Measurements from ENCODE around the gene ASTN2. TPM values are rescaled to one million over a fixed set of nuclear protein-coding genes. Genes with fewer than 3 reads are reported as not detected.

ASTN2 gene
- total RNA-seq, 2 donors from 2014 or later, result 3.7 to 4.8 TPM

DNA sequence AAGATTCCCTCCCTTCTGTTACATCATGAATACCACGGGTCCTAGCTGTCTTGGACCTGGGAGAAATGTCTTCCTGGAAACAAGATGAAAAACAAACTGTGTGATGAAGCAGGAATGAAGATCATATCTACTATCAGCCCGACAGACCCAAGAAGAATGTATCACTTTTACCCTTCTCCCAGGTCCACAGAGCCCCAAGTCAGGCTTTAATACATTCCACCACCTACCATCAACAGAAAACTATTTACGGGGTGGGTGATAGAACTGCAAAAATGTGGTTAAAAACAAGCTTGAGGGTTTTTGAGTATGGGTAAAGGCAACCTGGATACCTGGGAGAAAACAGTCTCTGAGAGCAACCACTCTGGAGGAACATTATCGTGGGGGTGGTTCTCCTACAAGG is 400.8 kb downstream of the ASTN2 start:
- H3K27ac Mint-ChIP-seq, result no peak overlapping the region
- H3K36me3 Mint-ChIP-seq (ENCODE audit: low read depth), result no peaks in the 10 kb centered on the region
- DNase-seq (no peak), ATAC-seq (no peak)
- no peaks in the 10 kb centered on the region for H3K9me3 ChIP-seq (ENCODE audit: control insufficient read depth, low read length, poor library complexity, severe bottlenecking)
- no peak overlapping the region for H3K4me3 Mint-ChIP-seq
- no peaks in the 10 kb centered on the region for H3K27me3 Mint-ChIP-seq
- no peaks in the 10 kb centered on the region for H3K4me1 Mint-ChIP-seq

- Mint-ChIP-seq H3K4me1 (no peaks in the 10 kb centered on the region), H3K36me3 (ENCODE audit: low read depth) (no peaks in the 10 kb centered on the region), H3K27ac (no peak overlapping the region), H3K4me3 (no peak overlapping the region), H3K27me3 (no peaks in the 10 kb centered on the region)
- H3K9me3 ChIP-seq (ENCODE audit: control insufficient read depth, low read length, poor library complexity, severe bottlenecking), result no peaks in the 10 kb centered on the region
- no peak for DNase-seq
- ATAC-seq, result no peak
These were observed 401.3 kb downstream of the ASTN2 start for GRCh38 chr9:117013440-117013995.

- no peak for ATAC-seq
- Mint-ChIP-seq H3K4me3 (no peak overlapping the region), H3K4me1 (no peaks in the 10 kb centered on the region), H3K36me3 (ENCODE audit: low read depth) (no peaks in the 10 kb centered on the region), H3K27ac (no peak overlapping the region), H3K27me3 (no peaks in the 10 kb centered on the region)
- H3K9me3 ChIP-seq (ENCODE audit: control insufficient read depth, low read length, poor library complexity, severe bottlenecking), result no peaks in the 10 kb centered on the region
- no peak for DNase-seq
These were observed 404.8 kb downstream of the ASTN2 start for GRCh38 chr9:117010061-117010460.

DNA sequence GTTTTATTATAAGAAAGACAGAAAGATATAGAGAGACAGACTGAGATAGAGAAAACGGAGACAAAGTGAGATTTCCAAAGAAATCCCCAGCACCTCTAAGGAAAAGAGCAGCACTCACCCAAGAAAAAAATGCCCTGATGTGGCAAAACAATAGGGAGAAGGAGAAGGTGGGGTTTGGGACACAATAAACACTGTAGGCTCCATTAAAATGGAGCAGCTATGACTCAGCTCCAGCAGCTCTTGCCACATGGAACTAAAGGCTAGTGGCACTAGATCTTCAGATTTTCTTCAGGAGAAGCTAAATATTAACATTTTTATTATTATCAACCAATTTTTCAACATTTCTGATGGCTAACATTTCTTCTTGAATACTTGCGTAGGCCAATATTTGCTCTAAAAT is 406.0 kb downstream of the ASTN2 start:
- H3K9me3 ChIP-seq (ENCODE audit: control insufficient read depth, low read length, poor library complexity, severe bottlenecking), result no peaks in the 10 kb centered on the region
- Mint-ChIP-seq H3K4me1 (no peaks in the 10 kb centered on the region), H3K4me3 (no peak overlapping the region), H3K27me3 (no peaks in the 10 kb centered on the region), H3K27ac (no peak overlapping the region), H3K36me3 (ENCODE audit: low read depth) (no peaks in the 10 kb centered on the region)
- no peak for DNase-seq
- no peak for ATAC-seq

DNA sequence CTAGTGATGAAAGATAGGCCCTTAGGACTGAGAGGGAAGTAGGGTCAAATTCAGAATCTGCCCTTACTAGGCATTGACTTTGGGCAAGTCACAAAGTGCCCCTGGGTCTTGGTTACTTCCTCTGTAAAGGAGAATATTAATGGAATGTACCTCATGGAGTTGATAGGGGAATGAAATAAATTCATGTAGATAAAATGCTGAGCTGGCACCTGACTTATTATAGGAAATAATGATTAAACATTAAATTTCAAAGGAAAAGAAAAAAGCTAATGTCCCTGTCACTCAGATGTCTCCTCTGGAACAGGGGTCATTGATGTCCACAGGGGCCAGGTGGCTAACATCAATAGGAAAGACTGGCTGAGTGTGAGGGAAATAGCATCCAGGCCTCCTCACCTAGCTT is 406.4 kb downstream of the ASTN2 start:
- no peak for DNase-seq
- H3K4me1 Mint-ChIP-seq, result no peaks in the 10 kb centered on the region
- H3K27me3 Mint-ChIP-seq, result no peaks in the 10 kb centered on the region
- H3K36me3 Mint-ChIP-seq (ENCODE audit: low read depth), result no peaks in the 10 kb centered on the region
- H3K27ac Mint-ChIP-seq, result no peak overlapping the region
- H3K4me3 Mint-ChIP-seq, result no peak overlapping the region
- H3K9me3 ChIP-seq (ENCODE audit: control insufficient read depth, low read length, poor library complexity, severe bottlenecking), result no peaks in the 10 kb centered on the region
- no peak for ATAC-seq

DNA sequence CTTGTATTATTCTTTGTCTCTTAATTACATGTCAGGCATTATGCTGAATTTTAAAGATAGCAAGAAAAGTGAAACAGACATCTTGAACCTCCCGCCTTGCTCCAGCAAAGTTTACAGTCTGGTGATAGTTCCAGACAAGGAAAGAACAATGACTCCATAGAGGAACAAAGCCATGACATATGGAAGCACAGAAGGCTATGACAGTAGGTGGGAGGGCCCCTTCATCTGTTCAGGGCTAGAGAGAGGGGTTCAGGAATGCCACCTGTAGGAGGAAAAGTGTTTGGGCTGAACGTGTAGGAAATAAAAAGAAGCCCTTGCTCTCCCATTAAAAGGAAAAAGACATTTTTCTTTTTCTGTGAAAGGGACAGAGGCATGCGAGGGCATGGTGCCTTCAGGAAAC is 412.2 kb downstream of the ASTN2 start:
- H3K27ac Mint-ChIP-seq, result no peak overlapping the region
- H3K36me3 Mint-ChIP-seq (ENCODE audit: low read depth), result no peaks in the 10 kb centered on the region
- no peaks in the 10 kb centered on the region for H3K27me3 Mint-ChIP-seq
- no peak for ATAC-seq
- no peak for DNase-seq
- no peaks in the 10 kb centered on the region for H3K9me3 ChIP-seq (ENCODE audit: control insufficient read depth, low read length, poor library complexity, severe bottlenecking)
- no peak overlapping the region for H3K4me3 Mint-ChIP-seq
- no peaks in the 10 kb centered on the region for H3K4me1 Mint-ChIP-seq

GRCh38 chr9:117000834-117001233 is 414.0 kb downstream of the ASTN2 start:
- H3K36me3 Mint-ChIP-seq (ENCODE audit: low read depth), result no peaks in the 10 kb centered on the region
- H3K4me3 Mint-ChIP-seq, result no peak overlapping the region
- H3K27ac Mint-ChIP-seq, result no peak overlapping the region
- no peaks in the 10 kb centered on the region for H3K9me3 ChIP-seq (ENCODE audit: control insufficient read depth, low read length, poor library complexity, severe bottlenecking)
- no peak for ATAC-seq
- H3K27me3 Mint-ChIP-seq, result no peaks in the 10 kb centered on the region
- no peak for DNase-seq
- H3K4me1 Mint-ChIP-seq, result no peaks in the 10 kb centered on the region

DNA sequence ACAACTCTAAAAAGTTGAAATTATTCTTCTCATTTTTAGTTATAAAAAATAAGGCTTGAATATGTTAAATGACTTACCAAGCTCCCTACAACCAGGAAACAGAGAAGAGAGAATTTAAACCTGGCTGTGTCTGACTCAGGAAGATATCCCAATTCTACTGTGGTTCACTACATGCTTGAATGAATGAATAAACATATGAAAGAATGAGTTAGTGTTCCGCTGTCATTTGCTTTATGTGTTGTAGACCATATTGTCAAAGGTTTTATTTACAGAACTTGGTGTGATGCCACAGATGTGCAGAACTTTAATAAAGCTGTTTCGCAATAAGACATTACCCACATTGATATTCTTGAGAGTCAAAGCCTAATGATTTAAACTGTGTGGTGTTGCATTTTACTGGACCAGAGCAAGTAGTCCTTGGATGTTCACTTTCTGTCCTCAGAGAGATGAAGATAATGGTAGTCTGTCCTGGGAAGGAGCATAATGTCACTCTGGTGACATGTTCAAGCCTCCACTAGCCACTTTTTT is 414.6 kb downstream of the ASTN2 start:
- DNase-seq (no peak), ATAC-seq (no peak)
- no peaks in the 10 kb centered on the region for H3K27me3 Mint-ChIP-seq
- H3K9me3 ChIP-seq (ENCODE audit: control insufficient read depth, low read length, poor library complexity, severe bottlenecking), result no peaks in the 10 kb centered on the region
- H3K27ac Mint-ChIP-seq, result no peak overlapping the region
- H3K4me3 Mint-ChIP-seq, result no peak overlapping the region
- no peaks in the 10 kb centered on the region for H3K4me1 Mint-ChIP-seq
- no peaks in the 10 kb centered on the region for H3K36me3 Mint-ChIP-seq (ENCODE audit: low read depth)

DNA sequence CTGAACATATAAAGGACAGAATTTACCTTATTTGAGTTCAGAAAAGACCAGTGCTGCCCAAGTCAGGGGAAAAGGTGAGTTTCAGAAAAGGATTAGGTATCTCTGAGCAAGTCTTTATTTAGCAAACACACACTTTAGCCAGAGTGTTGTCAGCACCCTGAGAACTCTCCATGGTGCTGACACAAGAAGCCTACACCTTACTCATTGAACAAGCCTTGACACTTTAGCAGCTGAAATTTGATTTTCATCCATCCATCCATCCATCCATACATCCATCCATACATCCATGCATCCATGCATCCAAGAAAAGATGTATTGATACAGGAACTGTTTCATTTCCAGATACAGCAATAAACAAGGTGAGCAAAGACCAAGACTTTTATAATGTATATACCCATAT is 416.6 kb downstream of the ASTN2 start:
- H3K9me3 ChIP-seq (ENCODE audit: control insufficient read depth, low read length, poor library complexity, severe bottlenecking), result no peaks in the 10 kb centered on the region
- Mint-ChIP-seq H3K27me3 (no peaks in the 10 kb centered on the region), H3K27ac (no peak overlapping the region), H3K4me3 (no peak overlapping the region), H3K36me3 (ENCODE audit: low read depth) (no peaks in the 10 kb centered on the region), H3K4me1 (no peaks in the 10 kb centered on the region)
- ATAC-seq (no peak), DNase-seq (no peak)

DNA sequence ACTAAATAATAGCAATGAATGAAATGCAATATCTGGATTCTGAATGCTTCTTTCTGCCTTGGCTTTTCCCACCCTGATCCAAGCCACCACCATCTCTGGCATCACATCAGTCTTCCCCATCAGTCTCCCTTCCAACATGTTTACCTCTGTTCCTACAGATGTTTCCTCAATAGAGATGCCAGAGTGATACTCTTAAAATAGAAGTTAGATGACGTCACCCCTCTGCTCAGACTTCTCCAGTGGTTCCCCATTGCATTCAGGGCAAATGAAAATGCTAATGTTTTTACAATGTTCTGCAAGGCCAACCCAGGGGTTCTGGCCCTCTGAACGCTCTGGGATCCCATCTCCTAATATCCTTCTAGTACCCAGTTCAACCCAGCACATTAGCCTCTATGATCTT is 422.0 kb downstream of the ASTN2 start:
- no peak overlapping the region for H3K27ac Mint-ChIP-seq
- no peaks in the 10 kb centered on the region for H3K36me3 Mint-ChIP-seq (ENCODE audit: low read depth)
- no peaks in the 10 kb centered on the region for H3K27me3 Mint-ChIP-seq
- no peak for ATAC-seq
- no peak for DNase-seq
- no peaks in the 10 kb centered on the region for H3K4me1 Mint-ChIP-seq
- no peak overlapping the region for H3K4me3 Mint-ChIP-seq
- no peaks in the 10 kb centered on the region for H3K9me3 ChIP-seq (ENCODE audit: control insufficient read depth, low read length, poor library complexity, severe bottlenecking)

GRCh38 chr9:116991051-116991450 is 423.8 kb downstream of the ASTN2 start:
- Mint-ChIP-seq H3K4me3 (no peak overlapping the region), H3K27me3 (no peaks in the 10 kb centered on the region), H3K36me3 (ENCODE audit: low read depth) (no peaks in the 10 kb centered on the region), H3K4me1 (no peaks in the 10 kb centered on the region), H3K27ac (no peak overlapping the region)
- no peak for DNase-seq
- ATAC-seq, result no peak
- no peaks in the 10 kb centered on the region for H3K9me3 ChIP-seq (ENCODE audit: control insufficient read depth, low read length, poor library complexity, severe bottlenecking)

DNA sequence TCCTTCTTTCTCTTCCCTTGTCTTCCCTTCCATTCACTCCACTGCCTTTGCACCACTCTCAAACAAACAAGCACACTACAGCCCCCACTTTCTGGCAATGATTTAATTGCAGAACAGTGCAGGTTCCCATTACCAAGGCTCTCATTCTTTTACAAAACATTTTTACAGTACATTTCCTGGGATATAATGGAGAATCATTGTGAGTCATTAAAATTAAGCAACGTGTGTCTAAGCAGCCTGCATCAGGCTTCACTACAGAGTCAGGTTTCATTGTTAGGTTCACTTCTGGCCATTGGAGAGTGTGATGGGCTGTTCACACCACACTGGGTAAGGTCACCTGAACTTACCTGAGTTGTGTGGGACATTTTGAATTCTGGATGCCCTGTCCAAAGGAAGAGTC is 424.3 kb downstream of the ASTN2 start:
- Mint-ChIP-seq H3K27ac (no peak overlapping the region), H3K4me1 (no peaks in the 10 kb centered on the region), H3K27me3 (no peaks in the 10 kb centered on the region), H3K4me3 (no peak overlapping the region), H3K36me3 (ENCODE audit: low read depth) (no peaks in the 10 kb centered on the region)
- ATAC-seq (no peak), DNase-seq (no peak)
- H3K9me3 ChIP-seq (ENCODE audit: control insufficient read depth, low read length, poor library complexity, severe bottlenecking), result no peaks in the 10 kb centered on the region

DNA sequence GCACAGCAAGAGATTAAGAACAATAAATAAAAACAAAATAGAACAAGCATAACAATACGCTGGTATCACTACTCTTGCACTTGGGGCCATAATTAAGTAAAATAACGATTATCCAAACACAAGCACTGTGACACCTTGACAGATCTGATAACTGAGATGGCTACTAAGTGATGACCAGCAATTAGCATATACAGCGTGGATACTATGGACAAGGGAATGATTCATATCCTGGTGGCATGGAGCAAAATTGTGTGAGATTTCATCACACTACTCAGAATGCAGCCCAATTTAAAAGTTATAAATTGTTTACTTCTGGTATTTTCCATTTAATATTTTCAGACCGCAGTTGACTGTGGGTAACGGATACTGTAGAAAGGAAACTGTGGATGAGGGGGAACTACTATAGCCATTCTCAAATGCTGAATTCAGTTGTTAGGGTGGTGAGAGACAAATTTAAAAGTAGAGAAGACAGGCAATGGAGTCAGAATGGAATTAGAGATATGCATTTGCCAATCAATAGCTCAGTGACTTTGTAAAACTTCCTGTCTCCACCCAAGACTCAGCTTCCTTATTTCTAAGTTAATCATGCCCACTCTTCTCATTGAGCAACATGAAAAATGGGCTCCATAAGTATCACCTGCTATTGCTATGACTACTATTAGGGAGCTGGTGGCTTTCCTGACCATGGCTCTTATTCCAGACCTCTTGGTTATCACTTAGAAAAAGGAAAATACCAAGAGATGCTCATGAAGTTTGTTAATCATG is 427.0 kb downstream of the ASTN2 start:
- DNase-seq (no peak), ATAC-seq (no peak)
- Mint-ChIP-seq H3K27ac (no peak overlapping the region), H3K27me3 (no peaks in the 10 kb centered on the region), H3K4me3 (no peak overlapping the region), H3K4me1 (no peaks in the 10 kb centered on the region), H3K36me3 (ENCODE audit: low read depth) (no peaks in the 10 kb centered on the region)
- no peaks in the 10 kb centered on the region for H3K9me3 ChIP-seq (ENCODE audit: control insufficient read depth, low read length, poor library complexity, severe bottlenecking)

DNA sequence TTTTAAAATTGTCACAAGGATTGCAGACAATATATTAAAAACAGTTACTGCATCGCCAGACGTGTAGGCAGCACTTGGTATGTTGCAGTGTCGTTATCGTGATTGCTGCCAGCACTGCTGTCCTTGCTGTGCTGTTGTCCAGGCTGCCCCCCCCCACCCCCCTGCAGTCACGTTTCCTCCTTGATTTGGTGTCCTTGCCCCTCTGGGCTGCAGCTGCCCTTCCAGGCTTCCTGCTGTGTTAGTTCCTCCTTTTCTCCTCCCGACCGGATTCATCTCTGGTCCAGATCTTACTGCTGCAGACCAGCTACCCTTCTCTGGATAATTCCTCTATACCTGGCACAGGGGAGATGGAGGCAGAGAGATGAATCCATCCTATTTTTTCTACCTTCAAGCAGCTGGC is 428.8 kb downstream of the ASTN2 start:
- no peak for ATAC-seq
- no peak for DNase-seq
- Mint-ChIP-seq H3K4me3 (no peak overlapping the region), H3K27ac (no peak overlapping the region), H3K4me1 (no peaks in the 10 kb centered on the region), H3K36me3 (ENCODE audit: low read depth) (no peaks in the 10 kb centered on the region), H3K27me3 (no peaks in the 10 kb centered on the region)
- no peaks in the 10 kb centered on the region for H3K9me3 ChIP-seq (ENCODE audit: control insufficient read depth, low read length, poor library complexity, severe bottlenecking)
